Right lobe of liver (tissue), 6 donors: Measurements from ENCODE around the gene S100A12. TPM values are rescaled to one million over a fixed set of nuclear protein-coding genes. Genes with fewer than 3 reads are reported as not detected.

ENCODE experiments used
- ATAC-seq, 4 donors: fragments of 200-7000 bp; cut with Tn5 transposase; one replicate each; pipeline ENCODE4 v1.9.1; 2020; ENCODE audit warnings: mild to moderate bottlenecking in 4 of 4, moderate library complexity in 4 of 4
- DNase-seq, 3 donors: peaks; one replicate each; pipeline ENCODE4 v3.0.0-alpha.2; 2020
- H3K27ac ChIP-seq, 3 donors: fragments of 200-600 bp; one replicate each; pipeline ENCODE4 v1.8.0; 2022
- H3K27me3 ChIP-seq, 2 donors: fragments of 200-600 bp; one replicate each; pipeline ENCODE4 v1.8.0; 2022
- H3K36me3 ChIP-seq, 4 donors: fragments of 200-600 bp; sonication (generic) in 1 of 4; one replicate each; pipeline versions ENCODE4 v1.5.1 to v1.8.0; 2017 to 2022; ENCODE audit warnings: control low read depth in 1 of 4
- H3K4me1 ChIP-seq, 4 donors: fragments of 200-600 bp; sonication (generic) in 1 of 4; one replicate each; pipeline versions ENCODE4 v1.5.1 to v1.8.0; 2017 to 2022; ENCODE audit warnings: control low read depth in 1 of 4
- H3K4me3 ChIP-seq, 3 donors: fragments of 200-600 bp; one replicate each; pipeline ENCODE4 v1.8.0; 2022
- H3K9me3 ChIP-seq, 4 donors: fragments of 200-600 bp; sonication (generic) in 1 of 4; one replicate each; pipeline versions ENCODE4 v1.5.1 to v1.8.0; 2017 to 2022; ENCODE audit warnings: control low read depth in 1 of 4
- CTCF ChIP-seq, 4 donors: fragments of 200-600 bp in 3 of 4; fragments of 450-650 bp in 1 of 4; IDR thresholded peaks; one replicate each; pipeline versions ENCODE4 v1.5.1 to v1.8.0; 2016 to 2022; ENCODE audit warnings: antibody characterized with exemption in 4 of 4, mild to moderate bottlenecking in 2 of 4
- POLR2A ChIP-seq: fragments of 450-650 bp; IDR thresholded peaks from one replicate; pipeline ENCODE4 v1.6.1; 2017; ENCODE audit warnings: antibody characterized with exemption, mild to moderate bottlenecking
- WGBS: methylation state at CpG from one replicate; pipeline ENCODE4 v1.1.6; 2018; ENCODE audit warnings: low coverage, low lambda C conversion rate; ENCODE audit not compliant: insufficient coverage; ENCODE audit errors: missing lambda C conversion rate; 5-methylcytosine and 5-hydroxymethylcytosine counted together
- intact Hi-C, 2 donors: fragments of 100-400 bp; cut with DNase I; formaldehyde crosslinking; loops; one replicate each; pipeline versions ENCODE4 v1.11.2 to v1.14.1; 2022
- total RNA-seq, 6 experiments: library from RNA; depleted of rRNA in 2 of 6; stranded (reverse); fragments of >200 nt in 2 of 6; fragmentation: NEBNext Ultra II Directional in 3 of 6; extraction: Animal tissue kit (Norgen Biotek cat#: 25700) in 3 of 6; gene quantifications; one replicate each; pipeline versions ENCODE4 v1.1.0 to v1.2.4, GENCODE V29; 2016 to 2023
- donor health status: DM: no; HTN: yes; CAD: no.
- donor health status: DM: no; HTN: no; CAD: no.
- donor health status: DM: no; HTN: no; CAD: no.
- donor health status: DM: no; HTN: yes; CAD: no.
- donor health status: DM: no; HTN: yes; CAD: no.

S100A12 gene
- total RNA-seq, 6 experiments from 2014 or later, result 1.5 to 3.8 (median 3.0) TPM

GRCh38 chr1:153368495-153368894 lies 6.9 kb downstream of the S100A12 start:
- DNase-seq (no peak), ATAC-seq (peak in 1 of 4 donors; percentile 21)
- H3K36me3 ChIP-seq, result no peaks in the 10 kb centered on the region
- WGBS, result 41% methylated on average over 2 of the region's 2 CpGs
- no peaks in the 10 kb centered on the region for H3K4me1 ChIP-seq
- H3K27me3 ChIP-seq, result no peaks in the 10 kb centered on the region
- intact Hi-C loops, result no loop called here
- no peak overlapping the region for H3K4me3 ChIP-seq
- TF ChIP-seq POLR2A (no peak), CTCF (IDR thresholded peaks at IDR 0.05) (no peak)
- H3K27ac ChIP-seq, result no peak overlapping the region
- no peaks in the 10 kb centered on the region for H3K9me3 ChIP-seq

- H3K27me3 ChIP-seq, result no peaks in the 10 kb centered on the region
- intact Hi-C loops, result no loop called here
- no peak for DNase-seq
- no peak overlapping the region for H3K4me3 ChIP-seq
- no peaks in the 10 kb centered on the region for H3K36me3 ChIP-seq
- TF ChIP-seq CTCF (IDR thresholded peaks at IDR 0.05), result no peak
- TF ChIP-seq POLR2A, result no peak
- peak in 1 of 4 donors; percentile 16 for ATAC-seq
- no peaks in the 10 kb centered on the region for H3K4me1 ChIP-seq
- no peak overlapping the region for H3K27ac ChIP-seq
- 35% methylated on average over 2 of the region's 2 CpGs for WGBS
- no peaks in the 10 kb centered on the region for H3K9me3 ChIP-seq
Measured at GRCh38 chr1:153367090-153367489, 8.3 kb downstream of the S100A12 start.

- Histone ChIP-seq H3K27ac (no peak overlapping the region), H3K36me3 (no peaks in the 10 kb centered on the region), H3K4me1 (no peaks in the 10 kb centered on the region), H3K4me3 (no peak overlapping the region), H3K9me3 (no peaks in the 10 kb centered on the region), H3K27me3 (no peaks in the 10 kb centered on the region)
- TF ChIP-seq CTCF (IDR thresholded peaks at IDR 0.05) (no peak), POLR2A (no peak)
- intact Hi-C loops, result no loop called here
- ATAC-seq (no peak), DNase-seq (no peak)
- 54% methylated on average over 5 of the region's 6 CpGs for WGBS
Measured at GRCh38 chr1:153366261-153366660, 9.2 kb downstream of the S100A12 start.

GRCh38 chr1:153365696-153366095 lies 9.7 kb downstream of the S100A12 start:
- no peaks in the 10 kb centered on the region for H3K4me1 ChIP-seq
- TF ChIP-seq CTCF (IDR thresholded peaks at IDR 0.05), result no peak
- TF ChIP-seq POLR2A, result no peak
- H3K9me3 ChIP-seq, result no peaks in the 10 kb centered on the region
- 58% methylated on average over 6 of the region's 8 CpGs for WGBS
- no peak for DNase-seq
- no peaks in the 10 kb centered on the region for H3K27me3 ChIP-seq
- no peak overlapping the region for H3K4me3 ChIP-seq
- no peak for ATAC-seq
- intact Hi-C loops, result no loop called here
- no peak overlapping the region for H3K27ac ChIP-seq
- no peaks in the 10 kb centered on the region for H3K36me3 ChIP-seq
